Prostate gland (tissue), 2 donors: ENCODE results near the gene CNGA2. TPM values are rescaled to one million over a fixed set of nuclear protein-coding genes. Genes with fewer than 3 reads are reported as not detected.

Source experiments
- DNase-seq: peaks from one replicate; pipeline ENCODE4 v3.0.0-alpha.2; 2019; ENCODE audit warnings: low spot score
- H3K27ac ChIP-seq, 2 donors: fragments of 200-600 bp; sonication (generic); 2 replicates each; pipeline ENCODE4 v1.5.1; 2017 to 2019
- H3K27me3 ChIP-seq: fragments of 200-600 bp; sonication (generic); replicated peaks from 2 replicates; pipeline ENCODE4 v1.5.1; 2019; ENCODE audit not compliant: insufficient read depth
- H3K36me3 ChIP-seq, 2 donors: fragments of 200-600 bp; sonication (generic); 1 replicate in 1 of 2; 2 replicates in 1 of 2; pipeline versions ENCODE4 v1.5.1 to v1.8.1; 2017 to 2019
- H3K4me1 ChIP-seq: fragments of 200-600 bp; sonication (generic); replicated peaks from 2 replicates; pipeline ENCODE4 v1.5.1; 2019
- H3K4me3 ChIP-seq, 2 donors: fragments of 200-600 bp; sonication (generic); 2 replicates each; pipeline ENCODE4 v1.5.1; 2017 to 2019
- H3K9me3 ChIP-seq: fragments of 200-600 bp; sonication (generic); 2 replicates; pipeline ENCODE4 v1.5.1; 2017
- CTCF ChIP-seq, 4 experiments: fragments of 200-600 bp in 2 of 4; fragments of 450-650 bp in 2 of 4; sonication (generic) in 2 of 4; IDR thresholded peaks; 1 replicate in 3 of 4; 2 replicates in 1 of 4; pipeline ENCODE4 v1.5.1; 2016 to 2019; ENCODE audit warnings: antibody characterized with exemption in 4 of 4, mild to moderate bottlenecking in 2 of 4, moderate library complexity in 2 of 4
- POLR2A ChIP-seq: fragments of 450-650 bp; IDR thresholded peaks from one replicate; pipeline ENCODE4 v1.6.1; 2016; ENCODE audit warnings: antibody characterized with exemption, mild to moderate bottlenecking
- POLR2AphosphoS5 ChIP-seq: sonication (generic); formaldehyde crosslinking; IDR thresholded peaks from one replicate; pipeline ENCODE4 v1.6.1; 2017; ENCODE audit warnings: antibody characterized with exemption
- WGBS: methylation state at CpG from one replicate; pipeline ENCODE4 v1.1.5; 2018; 5-methylcytosine and 5-hydroxymethylcytosine counted together
- intact Hi-C: fragments of 100-400 bp; cut with DNase I; formaldehyde crosslinking; loops from one replicate; pipeline ENCODE4 v1.14.2; 2022
- total RNA-seq, 2 donors: library from RNA; depleted of rRNA; stranded (reverse); fragments of >200 nt; gene quantifications; one replicate each; pipeline ENCODE4 v1.1.0, GENCODE V29; 2016

Gene CNGA2
- total RNA-seq, 2 donors from 2014 or later, result 0.80 TPM; not detected in 1

GRCh38 chrX:151779258-151779657 lies 44.7 kb downstream of the CNGA2 start:
- H3K4me3 ChIP-seq, result no peak overlapping the region
- no peaks in the 10 kb centered on the region for H3K4me1 ChIP-seq
- no peaks in the 10 kb centered on the region for H3K36me3 ChIP-seq
- intact Hi-C loops, result no loop called here
- H3K27ac ChIP-seq, result no peak overlapping the region
- no peaks in the 10 kb centered on the region for H3K9me3 ChIP-seq
- 100% methylated on average over 4 of the region's 4 CpGs for WGBS
- no peak for DNase-seq
- TF ChIP-seq POLR2AphosphoS5 (no peak), POLR2A (no peak), CTCF (IDR thresholded peaks at IDR 0.05) (no peak)
- no peaks in the 10 kb centered on the region for H3K27me3 ChIP-seq

GRCh38 chrX:151780621-151781020 lies 46.1 kb downstream of the CNGA2 start:
- Histone ChIP-seq H3K27me3 (no peaks in the 10 kb centered on the region), H3K4me3 (no peak overlapping the region), H3K9me3 (no peaks in the 10 kb centered on the region), H3K4me1 (no peaks in the 10 kb centered on the region), H3K36me3 (no peaks in the 10 kb centered on the region), H3K27ac (no peak overlapping the region)
- WGBS, result 89% methylated on average over 4 of the region's 4 CpGs
- DNase-seq, result no peak
- intact Hi-C loops, result no loop called here
- TF ChIP-seq CTCF (IDR thresholded peaks at IDR 0.05) (no peak), POLR2AphosphoS5 (no peak), POLR2A (no peak)

- no peaks in the 10 kb centered on the region for H3K27me3 ChIP-seq
- no peaks in the 10 kb centered on the region for H3K4me1 ChIP-seq
- no peak overlapping the region for H3K27ac ChIP-seq
- TF ChIP-seq POLR2AphosphoS5 (no peak), POLR2A (no peak), CTCF (IDR thresholded peaks at IDR 0.05) (no peak)
- H3K9me3 ChIP-seq, result no peaks in the 10 kb centered on the region
- WGBS, result 75% methylated on average over 6 of the region's 6 CpGs
- intact Hi-C loops, result no loop called here
- no peaks in the 10 kb centered on the region for H3K36me3 ChIP-seq
- no peak for DNase-seq
- no peak overlapping the region for H3K4me3 ChIP-seq
Measured at GRCh38 chrX:151789179-151789800, 54.7 kb downstream of the CNGA2 start.

- Histone ChIP-seq H3K9me3 (no peaks in the 10 kb centered on the region), H3K4me3 (no peak overlapping the region), H3K36me3 (no peaks in the 10 kb centered on the region), H3K27ac (no peak overlapping the region), H3K4me1 (no peaks in the 10 kb centered on the region), H3K27me3 (no peaks in the 10 kb centered on the region)
- intact Hi-C loops, result no loop called here
- DNase-seq, result no peak
- TF ChIP-seq POLR2A (no peak), POLR2AphosphoS5 (no peak), CTCF (IDR thresholded peaks at IDR 0.05) (no peak)
- WGBS, result 53% methylated on average over 3 of the region's 3 CpGs
Measured at GRCh38 chrX:151790481-151791160, 56.1 kb downstream of the CNGA2 start.

- H3K9me3 ChIP-seq, result no peaks in the 10 kb centered on the region
- no peaks in the 10 kb centered on the region for H3K27me3 ChIP-seq
- TF ChIP-seq POLR2AphosphoS5 (no peak), POLR2A (no peak), CTCF (IDR thresholded peaks at IDR 0.05) (no peak)
- H3K27ac ChIP-seq, result no peak overlapping the region
- no peaks in the 10 kb centered on the region for H3K36me3 ChIP-seq
- intact Hi-C loops, result no loop called here
- WGBS, result 97% methylated on average over 3 of the region's 3 CpGs
- no peak for DNase-seq
- no peaks in the 10 kb centered on the region for H3K4me1 ChIP-seq
- no peak overlapping the region for H3K4me3 ChIP-seq
Measured at GRCh38 chrX:151791961-151792360, 57.4 kb downstream of the CNGA2 start.
